Vagina (tissue), 2 donors: ENCODE measurements around the gene CACHD1. TPM values are rescaled to one million over a fixed set of nuclear protein-coding genes. Genes with fewer than 3 reads are reported as not detected.

ENCODE experiments used
- DNase-seq, 2 donors: peaks; one replicate each; pipeline ENCODE4 v3.0.0-alpha.2; 2017; ENCODE audit errors: extremely low spot score in 2 of 2
- H3K27ac ChIP-seq: fragments of 200-600 bp; sonication (generic); one replicate; pipeline ENCODE4 v1.5.1; 2019
- H3K27me3 ChIP-seq: fragments of 200-600 bp; sonication (generic); one replicate; pipeline ENCODE4 v1.5.1; 2019
- H3K36me3 ChIP-seq, 2 donors: fragments of 200-600 bp; sonication (generic); one replicate each; pipeline ENCODE4 v1.5.1; 2017 to 2019
- H3K4me1 ChIP-seq: fragments of 200-600 bp; sonication (generic); one replicate; pipeline ENCODE4 v1.5.1; 2019
- H3K4me3 ChIP-seq, 2 donors: fragments of 200-600 bp; sonication (generic); 1 replicate in 1 of 2; 2 replicates in 1 of 2; pipeline ENCODE4 v1.5.1; 2016 to 2019
- H3K9me3 ChIP-seq: fragments of 200-600 bp; sonication (generic); one replicate; pipeline ENCODE4 v1.5.1; 2019
- POLR2A ChIP-seq, 2 donors: fragments of 450-650 bp; IDR thresholded peaks; one replicate each; pipeline ENCODE4 v1.6.1; 2017; ENCODE audit warnings: antibody characterized with exemption in 2 of 2, mild to moderate bottlenecking in 2 of 2, moderate library complexity in 2 of 2
- POLR2AphosphoS5 ChIP-seq, 2 donors: sonication (generic); formaldehyde crosslinking; IDR thresholded peaks; one replicate each; pipeline ENCODE4 v1.9.0; 2017; ENCODE audit warnings: antibody characterized with exemption in 2 of 2, mild to moderate bottlenecking in 2 of 2, low read depth in 1 of 2; ENCODE audit not compliant: insufficient read depth in 1 of 2
- intact Hi-C: fragments of 100-400 bp; cut with DNase I; formaldehyde crosslinking; loops from one replicate; pipeline ENCODE4 v1.15.1; 2023
- total RNA-seq: library from RNA; depleted of rRNA; stranded (reverse); fragments of >200 nt; gene quantifications from one replicate; pipeline ENCODE4 v1.2.3, GENCODE V29; 2016
- TF ChIP-seq, protein P1 (sequence below), 3 experiments: fragments of 450-650 bp in 2 of 3; fragments of 200-600 bp in 1 of 3; sonication (generic) in 1 of 3; IDR thresholded peaks; one replicate each; pipeline ENCODE4 v1.5.1; 2017 to 2019; ENCODE audit warnings: antibody characterized with exemption in 3 of 3, mild to moderate bottlenecking in 2 of 3, moderate library complexity in 2 of 3

The CACHD1 gene
- total RNA-seq, 1 donor from 2014 or later: 27.7 TPM

DNA sequence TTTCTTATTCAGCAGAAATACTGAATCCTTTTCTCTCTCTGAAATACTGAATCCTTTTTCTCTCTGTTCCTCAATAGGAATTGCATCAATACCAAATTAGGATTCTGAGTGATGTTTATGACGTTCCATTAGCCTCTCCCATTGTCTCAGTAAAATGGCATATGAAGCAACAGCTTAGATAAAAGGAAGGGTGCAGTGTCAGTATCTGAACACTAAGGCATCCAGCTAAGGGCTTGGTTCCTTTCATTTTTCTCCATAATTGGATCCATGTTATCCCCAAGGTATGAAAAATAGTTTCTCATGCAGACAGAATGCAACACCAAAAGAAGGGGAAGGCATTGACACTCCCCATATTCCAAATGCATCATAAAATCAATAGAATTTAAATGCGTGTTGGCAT is 213.5 kb downstream of the CACHD1 start:
- Histone ChIP-seq H3K27me3 (no peaks in the 10 kb centered on the region), H3K9me3 (no peaks in the 10 kb centered on the region), H3K4me3 (no peak overlapping the region), H3K36me3 (peaks cover 0 to 15% of the 10 kb centered on the region in 2 donors), H3K4me1 (peaks cover 6% of the 10 kb centered on the region), H3K27ac (no peak overlapping the region)
- intact Hi-C loops: loop anchor here (2.0 to 10.0 kb wide), 2 partner anchors 63 to 141 kb away; no protein-coding TSS in a partner anchor
- DNase-seq: no peak
- TF ChIP-seq POLR2AphosphoS5 (IDR thresholded peaks at IDR 0.05; ENCODE audit: insufficient read depth in 1 of 2, low read depth in 1 of 2) (no peak), POLR2A (IDR thresholded peaks at IDR 0.05) (no peak)
- TF ChIP-seq, protein P1, sequence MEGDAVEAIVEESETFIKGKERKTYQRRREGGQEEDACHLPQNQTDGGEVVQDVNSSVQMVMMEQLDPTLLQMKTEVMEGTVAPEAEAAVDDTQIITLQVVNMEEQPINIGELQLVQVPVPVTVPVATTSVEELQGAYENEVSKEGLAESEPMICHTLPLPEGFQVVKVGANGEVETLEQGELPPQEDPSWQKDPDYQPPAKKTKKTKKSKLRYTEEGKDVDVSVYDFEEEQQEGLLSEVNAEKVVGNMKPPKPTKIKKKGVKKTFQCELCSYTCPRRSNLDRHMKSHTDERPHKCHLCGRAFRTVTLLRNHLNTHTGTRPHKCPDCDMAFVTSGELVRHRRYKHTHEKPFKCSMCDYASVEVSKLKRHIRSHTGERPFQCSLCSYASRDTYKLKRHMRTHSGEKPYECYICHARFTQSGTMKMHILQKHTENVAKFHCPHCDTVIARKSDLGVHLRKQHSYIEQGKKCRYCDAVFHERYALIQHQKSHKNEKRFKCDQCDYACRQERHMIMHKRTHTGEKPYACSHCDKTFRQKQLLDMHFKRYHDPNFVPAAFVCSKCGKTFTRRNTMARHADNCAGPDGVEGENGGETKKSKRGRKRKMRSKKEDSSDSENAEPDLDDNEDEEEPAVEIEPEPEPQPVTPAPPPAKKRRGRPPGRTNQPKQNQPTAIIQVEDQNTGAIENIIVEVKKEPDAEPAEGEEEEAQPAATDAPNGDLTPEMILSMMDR (IDR thresholded peaks at IDR 0.05): no peak

DNA sequence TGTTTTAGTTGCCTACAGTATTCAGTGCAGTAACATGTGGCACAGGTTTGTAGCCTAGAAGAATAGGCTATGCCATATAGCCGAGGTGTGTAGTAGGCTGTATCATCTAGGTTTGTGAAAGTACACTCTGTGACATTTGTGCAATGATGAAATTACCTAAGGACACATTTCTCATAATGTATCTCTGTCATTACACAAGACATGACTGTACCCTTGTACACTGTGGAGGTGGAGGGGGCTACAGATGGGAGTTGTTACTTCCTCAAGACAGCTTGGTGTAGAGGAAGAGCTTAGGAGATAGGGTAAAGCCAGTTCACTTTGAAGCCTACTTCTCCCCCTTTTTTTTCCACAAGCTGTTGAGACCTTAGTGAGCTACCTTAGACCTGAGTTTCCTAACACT is 215.3 kb downstream of the CACHD1 start:
- no peak overlapping the region for H3K4me3 ChIP-seq
- no peaks in the 10 kb centered on the region for H3K27me3 ChIP-seq
- DNase-seq: no peak
- TF ChIP-seq POLR2AphosphoS5 (IDR thresholded peaks at IDR 0.05; ENCODE audit: insufficient read depth in 1 of 2, low read depth in 1 of 2) (no peak), POLR2A (IDR thresholded peaks at IDR 0.05) (no peak)
- TF ChIP-seq, protein P1 (IDR thresholded peaks at IDR 0.05): no peak
- H3K27ac ChIP-seq: no peak overlapping the region
- intact Hi-C loops: loop anchor here (10.0 kb wide), 1 partner anchor 140 kb away; no protein-coding TSS in a partner anchor
- H3K4me1 ChIP-seq: peaks cover 6% of the 10 kb centered on the region
- H3K9me3 ChIP-seq: no peaks in the 10 kb centered on the region
- peaks cover 0 to 10% of the 10 kb centered on the region in 2 donors for H3K36me3 ChIP-seq

DNA sequence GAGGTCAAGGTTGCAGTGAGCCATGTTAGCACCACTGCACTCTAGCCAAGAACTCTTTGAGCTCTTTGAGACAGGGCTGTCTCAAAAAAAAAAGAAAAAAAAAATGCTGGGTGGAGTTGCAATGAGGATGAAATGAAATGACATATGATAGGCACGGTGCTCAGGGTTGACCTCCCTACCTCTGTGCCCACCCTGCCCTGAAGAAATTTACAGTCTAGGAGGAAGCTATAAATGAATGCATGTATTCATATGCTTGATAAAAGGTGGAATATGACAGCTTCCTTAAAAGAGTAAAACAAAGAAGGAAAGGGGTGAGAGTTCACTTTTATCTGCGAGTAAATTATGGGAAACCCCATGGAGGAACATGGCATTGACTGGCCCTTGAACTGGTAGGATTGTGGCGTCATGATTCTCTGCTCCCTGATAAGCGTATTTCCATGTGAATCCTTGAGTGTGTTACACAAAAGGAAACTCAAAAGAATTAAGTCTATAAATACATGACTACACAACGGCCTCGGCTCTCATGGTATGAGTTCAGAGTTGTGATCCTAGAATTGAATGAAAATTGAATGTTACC is 215.9 kb downstream of the CACHD1 start:
- no peak for DNase-seq
- no peak for TF ChIP-seq POLR2A (IDR thresholded peaks at IDR 0.05)
- TF ChIP-seq, protein P1 (IDR thresholded peaks at IDR 0.05): no peak
- peaks cover 0 to 5% of the 10 kb centered on the region in 2 donors for H3K36me3 ChIP-seq

DNA sequence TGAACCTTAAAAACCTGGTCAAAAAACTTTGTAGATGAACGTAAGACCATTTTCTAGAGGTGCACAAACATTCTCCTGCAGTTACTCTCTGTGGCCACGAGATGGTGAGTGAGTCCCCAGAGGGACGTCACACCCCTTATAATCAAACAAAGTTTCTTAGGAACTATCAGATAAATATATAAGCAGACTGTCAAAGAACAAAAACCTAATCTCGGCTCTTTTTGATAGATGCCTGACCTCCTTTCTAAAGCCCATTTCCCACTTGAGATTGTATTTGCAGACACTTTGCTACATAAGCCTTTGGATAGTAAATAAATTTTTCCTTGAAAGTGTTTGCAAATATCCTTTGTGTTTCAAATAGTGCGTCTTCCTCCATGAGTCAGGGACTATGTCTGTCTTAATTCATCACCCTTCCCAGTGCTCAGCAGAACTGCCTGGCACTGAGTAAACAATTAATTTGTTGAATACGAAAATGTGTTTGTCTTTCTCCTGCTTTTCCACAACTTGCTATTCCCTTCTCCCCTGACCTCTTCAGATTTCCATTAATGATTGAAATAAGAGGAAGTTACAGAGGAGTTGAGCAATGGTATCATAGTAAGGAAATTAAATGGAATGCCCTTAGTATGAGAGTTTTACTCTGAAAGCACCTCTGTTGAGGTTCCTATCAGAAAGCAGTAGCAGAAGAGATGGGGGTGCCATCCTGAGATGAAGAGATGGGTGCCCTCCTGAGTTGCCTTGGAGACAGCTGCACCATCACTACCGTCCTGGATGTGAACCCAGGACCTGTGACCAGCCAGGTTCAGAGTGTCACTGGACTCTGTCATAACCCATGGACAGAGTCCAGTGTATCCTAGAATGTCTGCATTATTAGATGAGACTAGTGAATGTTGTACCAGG is 217.1 kb downstream of the CACHD1 start:
- intact Hi-C loops: loop anchor here (1.0 to 10.0 kb wide), 2 partner anchors 26 to 138 kb away; no protein-coding TSS in a partner anchor

More for the DNA sequence above, 215.9 kb downstream of the CACHD1 start:
- Histone ChIP-seq H3K4me1 (peaks cover 6% of the 10 kb centered on the region), H3K27me3 (no peaks in the 10 kb centered on the region), H3K27ac (no peak overlapping the region), H3K9me3 (no peaks in the 10 kb centered on the region), H3K4me3 (no peak overlapping the region)
- intact Hi-C loops: loop anchor here (1.0 to 10.0 kb wide), 2 partner anchors 25 to 139 kb away; no protein-coding TSS in a partner anchor

More for the DNA sequence above, 217.1 kb downstream of the CACHD1 start:
- H3K27me3 ChIP-seq: no peaks in the 10 kb centered on the region
- no peak for DNase-seq
- H3K4me3 ChIP-seq: no peak overlapping the region
- no peaks in the 10 kb centered on the region for H3K9me3 ChIP-seq
- TF ChIP-seq POLR2AphosphoS5 (IDR thresholded peaks at IDR 0.05; ENCODE audit: insufficient read depth in 1 of 2, low read depth in 1 of 2) (peak in 1 of 2 donors; percentile 15), POLR2A (IDR thresholded peaks at IDR 0.05) (no peak)
- TF ChIP-seq, protein P1 (IDR thresholded peaks at IDR 0.05): peak; percentile 53 to 71 (median 65)
- H3K27ac ChIP-seq: peak overlapping the region; percentile 7
- H3K36me3 ChIP-seq: peaks cover 0 to 11% of the 10 kb centered on the region in 2 donors
- H3K4me1 ChIP-seq: peaks cover 6% of the 10 kb centered on the region
